Neutrophil (primary cell): Measurements from ENCODE around the gene NEGR1.

Experiments used
- H3K27ac ChIP-seq: fragments of 200-600 bp; sonication (generic); 2 replicates; pipeline ENCODE4 v1.5.1; 2016; ENCODE audit warnings: mild to moderate bottlenecking, moderate library complexity
- H3K27me3 ChIP-seq: fragments of 200-600 bp; sonication (generic); 2 replicates; pipeline ENCODE4 v1.6.0; 2016; ENCODE audit warnings: mild to moderate bottlenecking
- H3K36me3 ChIP-seq: fragments of 200-600 bp; sonication (generic); 2 replicates; pipeline ENCODE4 v1.5.1; 2017
- H3K4me1 ChIP-seq, 2 experiments: fragments of 200-600 bp in 1 of 2; sonication (generic) in 1 of 2; 1 replicate in 1 of 2; 2 replicates in 1 of 2; pipeline versions ENCODE4 v1.5.1 to v1.6.1; 2013 to 2016; ENCODE audit warnings: low read depth in 1 of 2, low read length in 1 of 2, mild to moderate bottlenecking in 1 of 2, moderate library complexity in 1 of 2; ENCODE audit not compliant: control insufficient read depth in 1 of 2, insufficient read depth in 1 of 2
- H3K4me3 ChIP-seq, 2 experiments: fragments of 200-600 bp in 1 of 2; sonication (generic) in 1 of 2; 1 replicate in 1 of 2; 2 replicates in 1 of 2; pipeline ENCODE4 v1.5.1; 2013 to 2016; ENCODE audit warnings: low read depth in 1 of 2, low read length in 1 of 2, mild to moderate bottlenecking in 1 of 2, moderate library complexity in 1 of 2
- H3K9me3 ChIP-seq: fragments of 200-600 bp; sonication (generic); 2 replicates; pipeline ENCODE4 v1.5.1; 2016
- CTCF ChIP-seq: fragments of 200-600 bp; sonication (generic); IDR thresholded peaks from 2 replicates; pipeline ENCODE4 v1.5.1; 2016; ENCODE audit warnings: antibody characterized with exemption

The NEGR1 gene

GRCh38 chr1:71448444-71448843 lies 833.9 kb downstream of the NEGR1 start:
- Histone ChIP-seq H3K27me3 (no peaks in the 10 kb centered on the region), H3K9me3 (no peaks in the 10 kb centered on the region), H3K27ac (no peak overlapping the region), H3K4me3 (no peak overlapping the region), H3K36me3 (no peaks in the 10 kb centered on the region), H3K4me1 (no peaks in the 10 kb centered on the region)
- TF ChIP-seq CTCF, result no peak

GRCh38 chr1:71438626-71439025 lies 843.7 kb downstream of the NEGR1 start:
- no peaks in the 10 kb centered on the region for H3K36me3 ChIP-seq
- no peak overlapping the region for H3K4me3 ChIP-seq
- no peak overlapping the region for H3K27ac ChIP-seq
- no peaks in the 10 kb centered on the region for H3K4me1 ChIP-seq
- H3K9me3 ChIP-seq, result no peaks in the 10 kb centered on the region
- H3K27me3 ChIP-seq, result no peaks in the 10 kb centered on the region
- no peak for TF ChIP-seq CTCF

- no peaks in the 10 kb centered on the region for H3K36me3 ChIP-seq
- H3K4me1 ChIP-seq, result no peaks in the 10 kb centered on the region
Measured at GRCh38 chr1:71435951-71436350, 846.4 kb downstream of the NEGR1 start.

GRCh38 chr1:71434240-71434639 lies 848.1 kb downstream of the NEGR1 start:
- Histone ChIP-seq H3K4me1 (no peaks in the 10 kb centered on the region), H3K36me3 (no peaks in the 10 kb centered on the region), H3K27me3 (no peaks in the 10 kb centered on the region), H3K27ac (no peak overlapping the region), H3K4me3 (no peak overlapping the region), H3K9me3 (no peaks in the 10 kb centered on the region)
- TF ChIP-seq CTCF, result no peak

More at GRCh38 chr1:71435951-71436350, 846.4 kb downstream of the NEGR1 start:
- Histone ChIP-seq H3K27me3 (no peaks in the 10 kb centered on the region), H3K4me3 (no peak overlapping the region), H3K27ac (no peak overlapping the region), H3K9me3 (no peaks in the 10 kb centered on the region)
- no peak for TF ChIP-seq CTCF

GRCh38 chr1:71428029-71428428 lies 854.3 kb downstream of the NEGR1 start:
- TF ChIP-seq CTCF, result no peak
- no peak overlapping the region for H3K4me3 ChIP-seq
- H3K36me3 ChIP-seq, result no peaks in the 10 kb centered on the region
- H3K27me3 ChIP-seq, result no peaks in the 10 kb centered on the region
- no peaks in the 10 kb centered on the region for H3K4me1 ChIP-seq
- H3K9me3 ChIP-seq, result no peaks in the 10 kb centered on the region
- no peak overlapping the region for H3K27ac ChIP-seq

GRCh38 chr1:71427066-71427465 lies 855.3 kb downstream of the NEGR1 start:
- H3K9me3 ChIP-seq, result no peaks in the 10 kb centered on the region
- H3K36me3 ChIP-seq, result no peaks in the 10 kb centered on the region
- H3K4me1 ChIP-seq, result no peaks in the 10 kb centered on the region
- H3K27ac ChIP-seq, result no peak overlapping the region
- no peak overlapping the region for H3K4me3 ChIP-seq
- no peak for TF ChIP-seq CTCF
- no peaks in the 10 kb centered on the region for H3K27me3 ChIP-seq
